BE2C (cell line): Measurements from ENCODE around the gene ETNK2.
A peak's percentile ranks its signal among the peaks of the same experiment; 100 is the strongest.

Source experiments
- DNase-seq: peaks from one replicate; pipeline ENCODE4 v3.0.0-alpha.2; 2020
- H3K27me3 ChIP-seq: fragments of 250-450 bp; sonication (Bioruptor Pico); 2 replicates; pipeline ENCODE4 v1.5.1; 2020; ENCODE audit warnings: mild to moderate bottlenecking
- H3K36me3 ChIP-seq: fragments of 250-450 bp; sonication (Bioruptor Pico); 2 replicates; pipeline ENCODE4 v1.5.1; 2020; ENCODE audit warnings: mild to moderate bottlenecking
- H3K4me1 ChIP-seq: fragments of 250-450 bp; sonication (Bioruptor Pico); 2 replicates; pipeline ENCODE4 v1.5.1; 2020
- H3K4me3 ChIP-seq: 2 replicates; pipeline ENCODE4 v1.5.1; 2011; ENCODE audit warnings: low read depth, low read length
- H3K9me3 ChIP-seq: fragments of 250-450 bp; sonication (Bioruptor Pico); 2 replicates; pipeline ENCODE4 v1.5.1; 2020
- CTCF ChIP-seq: IDR thresholded peaks from 2 replicates; pipeline ENCODE4 v1.5.1; 2012; ENCODE audit warnings: mild to moderate bottlenecking, low read depth, low read length

Gene ETNK2

GRCh38 chr1:204127597-204128242 lies 24.1 kb downstream of the ETNK2 start:
- no peaks in the 10 kb centered on the region for H3K36me3 ChIP-seq
- peak; percentile 81 for DNase-seq

GRCh38 chr1:204126956-204127355 lies 24.9 kb downstream of the ETNK2 start:
- H3K36me3 ChIP-seq: no peaks in the 10 kb centered on the region

More at GRCh38 chr1:204127597-204128242, 24.1 kb downstream of the ETNK2 start:
- Histone ChIP-seq H3K4me1 (peaks cover 15% of the 10 kb centered on the region), H3K9me3 (no peaks in the 10 kb centered on the region), H3K4me3 (no peak overlapping the region), H3K27me3 (no peaks in the 10 kb centered on the region; the same call in 1 of the 2 replicates)
- TF ChIP-seq CTCF: peak; percentile 99

GRCh38 chr1:204126386-204126785 lies 25.5 kb downstream of the ETNK2 start:
- H3K4me1 ChIP-seq: peaks cover 15% of the 10 kb centered on the region
- H3K9me3 ChIP-seq: no peaks in the 10 kb centered on the region
- no peak overlapping the region for H3K4me3 ChIP-seq
- TF ChIP-seq CTCF: no peak
- H3K27me3 ChIP-seq: no peaks in the 10 kb centered on the region; the same call in 1 of the 2 replicates
- H3K36me3 ChIP-seq: no peaks in the 10 kb centered on the region
- DNase-seq: no peak

More at GRCh38 chr1:204126956-204127355, 24.9 kb downstream of the ETNK2 start:
- no peak for DNase-seq
- no peak for TF ChIP-seq CTCF
- Histone ChIP-seq H3K4me1 (peaks cover 15% of the 10 kb centered on the region), H3K27me3 (no peaks in the 10 kb centered on the region; the same call in 1 of the 2 replicates), H3K4me3 (no peak overlapping the region), H3K9me3 (no peaks in the 10 kb centered on the region)

GRCh38 chr1:204125759-204126351 lies 26.0 kb downstream of the ETNK2 start:
- DNase-seq: no peak
- no peaks in the 10 kb centered on the region for H3K36me3 ChIP-seq

GRCh38 chr1:204124639-204125038 lies 27.2 kb downstream of the ETNK2 start:
- H3K9me3 ChIP-seq: no peaks in the 10 kb centered on the region
- DNase-seq: no peak
- no peaks in the 10 kb centered on the region for H3K27me3 ChIP-seq
- no peak overlapping the region for H3K4me3 ChIP-seq
- no peaks in the 10 kb centered on the region for H3K36me3 ChIP-seq
- TF ChIP-seq CTCF: no peak
- H3K4me1 ChIP-seq: peaks cover 4% of the 10 kb centered on the region; the same call in 1 of the 2 replicates

More at GRCh38 chr1:204125759-204126351, 26.0 kb downstream of the ETNK2 start:
- Histone ChIP-seq H3K4me1 (peaks cover 12% of the 10 kb centered on the region), H3K27me3 (no peaks in the 10 kb centered on the region; the same call in 1 of the 2 replicates), H3K9me3 (no peaks in the 10 kb centered on the region), H3K4me3 (no peak overlapping the region)
- no peak for TF ChIP-seq CTCF

GRCh38 chr1:204123376-204123775 lies 28.5 kb downstream of the ETNK2 start:
- Histone ChIP-seq H3K36me3 (no peaks in the 10 kb centered on the region), H3K4me1 (no peaks in the 10 kb centered on the region; the same call in 1 of the 2 replicates), H3K9me3 (no peaks in the 10 kb centered on the region), H3K27me3 (no peaks in the 10 kb centered on the region), H3K4me3 (no peak overlapping the region)
- DNase-seq: no peak
- peak; percentile 41 for TF ChIP-seq CTCF
